HG02884 (cell line): ENCODE results near the gene CDK3.

Experiments
- ATAC-seq: cut with Tn5 transposase; IDR thresholded peaks from one replicate; pipeline ENCODE4 v1.9.1; 2021; ENCODE audit warnings: mild to moderate bottlenecking, moderate library complexity; ENCODE audit not compliant: unreplicated experiment

CDK3 gene

DNA sequence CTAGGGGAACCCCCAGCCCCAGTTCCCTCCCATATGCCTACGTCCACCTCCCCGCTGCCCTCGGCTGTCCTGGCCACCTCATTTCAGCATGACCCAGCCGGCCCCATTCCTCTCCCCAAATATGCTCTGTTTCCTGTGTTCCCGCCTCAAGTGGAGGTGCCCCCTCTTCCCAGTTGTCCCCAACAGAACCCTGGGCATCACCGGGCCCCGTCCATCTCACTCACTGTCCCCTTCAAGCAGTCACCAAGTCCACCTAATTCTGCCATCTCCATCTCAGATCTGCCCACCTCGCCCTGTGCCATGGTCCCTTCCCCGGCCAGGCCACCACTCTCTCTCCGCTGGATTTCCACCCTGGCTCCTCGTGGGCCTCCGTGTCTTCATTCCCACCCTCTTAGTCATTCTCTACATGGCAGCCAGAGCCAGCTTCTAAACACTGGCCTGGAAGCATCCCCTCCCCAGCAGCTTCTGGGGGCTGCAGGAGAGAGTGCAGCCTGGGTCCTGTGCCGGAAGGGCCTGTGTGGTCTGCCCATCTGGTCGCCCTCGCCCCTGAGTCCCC is 12.8 kb downstream of the CDK3 start:
- ATAC-seq = no peak

DNA sequence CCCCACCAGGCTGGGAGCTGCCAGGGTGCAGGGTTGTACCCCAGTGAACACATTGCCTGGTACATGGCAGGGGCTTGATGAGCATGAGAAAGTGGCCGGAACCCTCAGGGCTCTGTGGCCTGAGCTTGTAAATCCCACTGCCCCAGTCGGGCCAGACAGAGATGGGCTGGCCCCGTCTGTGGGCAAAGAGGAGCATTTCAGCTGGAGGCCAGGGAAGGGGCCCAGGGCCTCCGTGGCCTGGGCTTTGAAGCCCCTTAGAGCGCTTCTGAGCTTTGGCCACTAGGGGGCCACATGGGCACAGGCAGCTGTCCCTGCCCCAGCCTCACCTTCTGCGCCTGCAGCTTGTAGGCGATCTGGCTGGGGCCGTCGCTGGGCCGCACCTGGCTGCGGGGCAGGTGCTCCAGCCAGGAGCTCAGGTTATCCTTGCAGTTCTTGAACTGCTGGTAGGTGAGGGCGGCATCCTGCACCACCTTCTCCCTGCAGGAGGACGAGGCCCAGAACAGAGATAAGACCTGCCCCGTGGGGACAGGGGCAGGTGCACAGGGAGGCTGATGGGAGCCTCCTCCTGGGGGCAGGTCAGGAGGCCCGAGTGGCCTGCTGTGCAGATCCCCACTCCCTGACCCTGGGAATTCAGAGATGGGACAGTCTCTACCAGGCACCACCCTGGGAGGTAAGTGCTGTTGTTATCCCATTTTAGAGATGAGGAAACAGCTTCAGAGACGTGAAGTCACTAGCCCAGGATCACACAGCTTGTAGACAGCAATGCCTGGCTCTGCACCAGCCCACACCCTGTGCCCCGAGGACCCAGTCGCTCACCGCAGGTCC is 13.7 kb downstream of the CDK3 start:
- ATAC-seq = no peak

DNA sequence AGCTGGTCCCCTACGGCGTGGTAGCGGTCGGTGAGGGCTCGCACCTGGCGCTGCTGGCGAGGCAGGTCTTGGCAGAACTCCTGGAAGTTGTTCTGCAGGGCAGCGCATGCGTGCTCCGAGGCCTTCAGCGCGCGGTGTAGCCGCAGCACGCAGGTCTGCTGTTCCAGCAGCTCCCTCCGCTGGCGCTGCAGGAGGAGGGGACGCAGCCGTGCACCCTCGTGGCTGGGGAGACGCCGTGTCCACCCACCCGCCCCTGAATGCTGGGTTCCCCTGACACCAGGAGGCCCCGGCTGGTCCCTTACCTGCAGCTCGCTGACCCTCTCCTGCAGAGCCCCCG is 14.2 kb downstream of the CDK3 start:
- no peak for ATAC-seq

DNA sequence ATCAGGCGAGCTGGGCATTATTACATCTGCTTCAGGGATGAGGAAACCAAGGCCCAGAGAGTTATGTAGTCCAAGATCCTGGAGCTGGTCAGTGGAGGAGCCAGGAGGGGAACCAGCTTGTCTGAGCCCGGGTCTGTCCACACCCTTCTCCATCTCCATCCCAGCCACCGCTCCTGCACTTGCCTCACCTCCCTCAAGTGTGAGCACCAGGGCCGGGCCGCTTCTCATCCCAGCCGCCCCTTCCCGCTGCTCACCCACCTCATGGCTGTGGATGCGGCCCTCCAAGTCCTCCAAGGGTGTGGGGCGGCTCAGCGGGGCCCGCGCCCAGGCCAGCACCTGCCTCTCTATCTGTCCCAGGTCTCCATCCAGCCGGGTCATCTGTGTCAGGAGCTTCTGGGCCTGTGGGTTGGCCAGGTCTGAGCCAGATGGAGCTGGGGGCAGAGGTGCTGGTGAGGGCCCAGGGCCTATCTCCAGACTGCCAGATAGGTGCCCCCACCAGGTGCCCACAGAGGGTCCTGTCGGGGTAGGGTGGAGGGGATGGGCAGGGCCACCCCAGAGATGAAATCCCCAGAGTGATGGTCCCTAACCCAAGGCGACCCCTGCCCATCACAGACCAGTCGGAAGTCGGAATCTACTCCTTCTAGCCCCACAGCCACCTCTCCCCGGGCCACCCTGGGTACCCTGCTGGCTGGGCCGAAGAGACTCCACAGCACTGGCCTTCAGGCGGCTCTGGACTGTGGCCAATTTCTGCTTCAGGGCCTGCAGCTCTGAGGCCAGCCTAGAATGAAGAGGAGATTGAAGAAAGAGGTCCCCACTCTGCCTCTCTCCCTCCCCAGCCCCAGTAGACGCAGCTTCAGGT is 17.1 kb downstream of the CDK3 start:
- no peak for ATAC-seq

DNA sequence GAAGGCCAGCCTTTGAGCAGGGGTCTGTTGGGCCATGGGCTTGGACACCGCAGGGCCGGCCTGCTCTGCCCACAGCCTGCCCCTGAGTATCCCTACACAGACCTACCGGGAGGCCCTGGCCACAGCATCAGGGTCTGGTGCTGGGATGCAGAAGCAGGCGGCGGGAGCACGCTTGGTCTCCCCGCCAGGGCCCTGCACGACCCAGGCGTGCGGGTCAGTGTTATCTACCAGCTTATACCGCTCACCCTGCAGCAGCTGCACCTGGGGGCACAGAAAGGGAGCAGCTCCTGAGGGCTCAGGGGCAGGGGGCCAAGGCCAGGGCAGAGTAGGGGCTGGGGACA is 17.7 kb downstream of the CDK3 start:
- no peak for ATAC-seq

DNA sequence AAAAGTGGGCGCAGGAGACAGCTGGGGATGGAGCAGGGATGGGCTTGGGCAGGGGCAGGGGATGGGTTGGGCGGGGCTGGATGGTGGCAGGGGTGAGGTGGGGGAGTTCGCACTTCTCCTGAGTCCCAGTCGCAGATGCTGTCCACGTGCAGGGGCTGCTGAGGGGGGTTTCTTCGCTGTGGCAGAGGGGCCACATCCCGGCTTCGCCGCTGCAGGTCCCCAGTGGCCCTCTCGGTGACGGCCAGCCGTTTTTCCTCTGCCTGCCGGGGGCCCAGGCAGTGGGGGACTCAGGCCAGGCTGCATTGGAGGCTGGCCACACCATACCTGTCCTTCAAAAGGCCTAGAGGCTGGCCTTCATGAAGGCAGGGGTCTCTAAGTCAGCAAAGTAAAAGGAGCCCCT is 18.1 kb downstream of the CDK3 start:
- no peak for ATAC-seq

DNA sequence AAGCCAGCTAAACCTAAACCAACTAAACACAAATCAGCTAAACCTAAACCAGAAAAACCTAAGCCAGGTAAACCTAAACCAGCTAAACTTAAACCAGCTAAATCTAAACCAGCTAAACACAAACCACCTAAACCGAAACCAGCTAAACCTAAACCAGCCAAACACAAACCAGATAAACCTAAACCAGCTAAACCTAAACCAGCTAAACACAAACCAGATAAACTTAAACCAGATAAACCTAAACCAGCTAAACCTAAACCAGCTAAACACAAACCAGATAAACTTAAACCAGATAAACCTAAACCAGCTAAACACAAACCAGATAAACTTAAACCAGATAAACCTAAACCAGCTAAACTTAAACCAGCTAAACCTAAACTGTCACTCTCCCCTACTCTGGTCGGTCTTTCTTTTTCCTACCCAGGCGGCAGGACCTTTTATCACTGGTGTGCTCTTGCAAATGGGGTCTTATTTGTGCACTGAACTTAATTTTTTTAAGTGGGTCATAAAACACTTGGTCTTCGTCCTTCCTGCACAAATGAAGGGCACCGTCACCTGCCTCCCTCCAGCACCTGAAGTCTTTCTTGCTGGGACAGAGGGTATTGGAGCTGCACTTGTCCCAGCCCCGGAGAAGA is 19.3 kb downstream of the CDK3 start:
- no peak for ATAC-seq

DNA sequence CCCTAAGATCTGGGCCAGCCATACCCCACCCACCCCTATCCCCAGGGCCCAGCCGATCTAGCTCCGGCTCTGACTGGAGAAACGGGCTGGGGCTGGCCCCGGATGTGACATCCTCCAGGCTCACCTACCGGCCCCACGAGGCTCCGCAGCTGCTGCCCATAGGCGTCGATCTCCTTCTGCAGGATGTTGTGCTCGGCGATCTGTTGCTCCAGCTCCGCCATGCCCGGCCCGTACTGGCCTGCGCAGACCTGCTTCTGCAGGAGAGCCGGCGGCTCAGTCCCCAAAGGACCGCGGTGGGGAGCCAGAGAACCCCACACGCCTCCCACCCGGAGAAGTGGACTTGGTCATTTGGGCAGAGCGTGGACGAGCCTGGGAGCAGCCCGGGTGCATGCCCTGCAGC is 21.6 kb downstream of the CDK3 start:
- ATAC-seq = no peak

DNA sequence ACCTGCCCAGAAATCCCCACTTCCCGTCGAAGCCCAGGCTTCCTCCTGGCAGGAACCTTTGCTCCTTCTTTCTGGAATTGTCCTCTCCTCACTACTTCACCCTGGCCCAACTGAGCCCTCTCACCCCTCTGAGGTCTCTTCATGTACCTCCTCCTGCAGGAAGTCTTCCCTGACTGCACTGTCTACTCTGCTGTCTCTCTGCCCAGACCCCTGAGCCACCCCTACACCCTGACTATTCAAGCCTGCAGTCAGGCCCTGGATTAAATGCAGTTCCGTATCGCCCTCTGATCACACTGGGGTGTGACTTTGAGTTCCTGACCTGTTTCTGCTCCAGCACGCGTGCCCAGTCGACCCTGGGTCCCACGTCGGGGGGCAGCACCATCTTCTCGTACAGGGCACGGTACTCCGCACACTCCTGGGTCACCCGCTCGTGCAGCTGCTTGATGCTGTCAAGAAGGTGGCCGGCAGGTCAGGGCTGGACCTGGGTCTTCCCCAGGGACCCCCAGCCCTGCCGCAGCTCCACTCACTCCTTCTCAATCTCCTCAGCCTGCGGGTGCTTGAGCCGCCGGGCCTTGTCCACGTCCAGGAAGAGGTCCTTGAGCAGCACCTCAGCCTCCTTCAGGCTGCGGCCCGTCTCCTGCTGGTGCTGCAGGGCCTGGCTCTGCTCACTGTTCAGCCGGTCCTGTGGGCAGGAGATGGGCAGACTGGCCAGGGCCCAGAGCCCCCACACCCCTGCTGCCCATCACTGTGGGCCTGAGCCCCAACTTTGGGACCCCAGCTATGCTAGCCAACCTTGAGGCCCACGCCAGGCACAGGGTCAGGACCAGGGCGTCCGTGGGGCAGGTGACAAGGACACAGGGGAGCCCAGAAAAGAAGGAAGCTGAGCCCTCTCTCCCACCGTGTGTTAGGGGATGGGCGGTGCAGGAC is 22.6 kb downstream of the CDK3 start:
- ATAC-seq = no peak

DNA sequence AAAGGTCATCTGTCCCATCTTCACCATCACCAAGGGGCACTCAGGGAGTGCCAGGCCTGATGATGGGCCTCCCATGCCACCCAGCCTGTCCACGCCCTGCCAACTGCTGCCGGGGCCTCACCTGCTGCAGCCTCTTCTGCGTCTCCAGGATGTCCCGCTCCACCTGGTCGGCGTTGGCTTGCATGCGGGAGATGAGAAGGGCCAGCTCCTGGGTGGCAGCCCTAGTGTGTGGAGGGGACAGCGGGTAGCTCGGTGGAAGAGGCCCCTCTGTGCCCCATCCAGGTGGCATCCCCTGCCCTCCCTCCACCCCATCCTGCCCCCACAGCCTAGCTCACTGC is 23.2 kb downstream of the CDK3 start:
- ATAC-seq = no peak

DNA sequence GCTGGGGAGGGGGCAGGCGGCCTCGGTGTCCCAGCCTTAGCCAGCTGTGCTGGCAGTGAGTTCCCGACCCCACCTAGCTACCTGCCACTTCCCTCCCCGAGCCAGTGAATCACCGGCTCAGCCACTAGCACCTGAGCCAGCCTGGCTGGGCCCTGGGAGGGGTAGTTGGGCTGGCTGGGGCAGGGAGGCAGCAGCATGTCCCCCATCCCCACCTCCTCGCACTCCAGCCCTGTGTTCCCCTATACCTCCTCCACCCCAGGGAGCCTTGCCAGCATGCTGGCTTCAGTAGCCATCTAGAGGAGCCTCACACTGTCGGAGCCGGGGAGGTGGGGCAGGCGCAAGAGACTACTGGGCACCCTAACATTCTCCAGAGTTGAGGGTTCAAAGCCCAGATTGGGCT is 23.7 kb downstream of the CDK3 start:
- no peak for ATAC-seq

DNA sequence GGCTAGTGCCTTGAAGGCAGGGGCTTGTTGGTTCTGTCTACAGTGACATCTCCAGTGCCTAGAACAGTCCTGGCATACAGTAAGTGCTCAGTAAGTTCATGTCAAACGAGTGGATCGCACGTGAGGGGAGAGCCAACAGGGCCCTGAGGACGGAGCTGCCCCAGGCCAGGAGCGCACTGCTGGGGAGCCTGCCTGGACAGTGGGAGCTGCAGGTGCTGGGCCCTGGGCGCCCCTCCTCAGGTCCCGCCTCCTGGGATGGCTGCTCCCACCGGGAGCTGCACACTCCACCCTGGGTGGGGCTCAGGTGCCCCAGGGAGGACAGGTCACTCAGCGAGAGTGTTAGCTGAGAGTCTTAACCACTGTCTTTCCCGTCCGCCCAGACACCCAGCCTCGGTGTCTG is 24.6 kb downstream of the CDK3 start:
- ATAC-seq = no peak

DNA sequence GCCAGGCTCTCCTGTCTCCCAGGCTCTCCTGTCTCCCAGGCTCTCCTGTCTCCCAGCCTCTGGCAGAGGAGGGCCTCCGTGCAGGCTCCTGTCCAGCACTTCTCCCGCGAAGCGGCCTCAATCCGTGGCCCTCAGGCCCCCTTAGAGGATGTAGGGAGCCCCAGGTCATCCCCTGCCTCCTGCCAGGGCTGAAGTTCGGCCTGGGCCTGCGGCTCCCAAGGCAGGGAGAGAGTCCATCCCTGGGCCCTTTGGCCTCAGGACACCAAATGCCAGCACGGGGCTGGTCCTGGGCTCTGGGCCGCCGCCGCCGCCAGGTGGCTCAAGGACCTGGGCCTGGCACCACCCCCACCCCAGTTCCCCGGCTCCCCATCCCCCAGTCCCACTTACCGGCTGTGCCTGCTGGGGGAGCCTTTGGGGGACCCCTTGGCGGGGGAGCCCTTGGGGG is 26.1 kb downstream of the CDK3 start:
- no peak for ATAC-seq

DNA sequence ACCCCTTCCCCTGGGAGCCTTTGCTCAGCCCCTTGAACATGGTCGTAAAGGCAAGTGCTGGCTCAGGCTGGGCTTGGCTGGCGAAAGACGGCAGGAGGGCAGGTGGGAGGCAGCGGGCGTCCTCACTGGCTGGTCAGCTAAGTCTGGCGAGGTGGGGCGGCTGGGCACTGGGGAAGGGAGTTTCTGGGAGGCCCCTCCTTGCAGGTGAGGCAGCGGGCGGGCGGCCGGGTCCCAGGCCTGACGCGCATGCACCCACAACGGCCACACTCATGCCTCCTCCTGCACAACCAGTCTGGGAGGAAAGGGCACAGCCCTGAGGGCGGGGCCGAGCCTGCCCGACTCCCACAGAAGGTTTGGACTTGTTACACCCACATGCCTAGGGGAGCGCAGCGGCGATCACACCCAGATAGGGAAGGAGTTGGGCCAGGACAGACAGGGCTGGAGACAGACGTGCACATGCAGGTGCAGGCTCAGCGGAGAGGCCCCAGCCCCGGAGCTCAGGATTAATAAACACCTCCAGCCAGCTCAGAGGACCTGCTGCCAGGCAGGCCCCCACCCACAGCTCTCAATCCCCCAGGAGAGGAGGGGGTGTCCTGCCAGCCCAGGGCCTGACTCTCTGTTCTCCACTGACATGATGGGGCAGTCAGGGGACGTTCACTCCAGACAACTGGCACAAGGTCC is 26.6 kb downstream of the CDK3 start, which contains the start of gene EVPL:
TSS of gene EVPL (minus strand) at position 148 of the 681 bp plus-strand sequence. CDS start at position 40, 108 bp downstream.
- no peak for ATAC-seq

DNA sequence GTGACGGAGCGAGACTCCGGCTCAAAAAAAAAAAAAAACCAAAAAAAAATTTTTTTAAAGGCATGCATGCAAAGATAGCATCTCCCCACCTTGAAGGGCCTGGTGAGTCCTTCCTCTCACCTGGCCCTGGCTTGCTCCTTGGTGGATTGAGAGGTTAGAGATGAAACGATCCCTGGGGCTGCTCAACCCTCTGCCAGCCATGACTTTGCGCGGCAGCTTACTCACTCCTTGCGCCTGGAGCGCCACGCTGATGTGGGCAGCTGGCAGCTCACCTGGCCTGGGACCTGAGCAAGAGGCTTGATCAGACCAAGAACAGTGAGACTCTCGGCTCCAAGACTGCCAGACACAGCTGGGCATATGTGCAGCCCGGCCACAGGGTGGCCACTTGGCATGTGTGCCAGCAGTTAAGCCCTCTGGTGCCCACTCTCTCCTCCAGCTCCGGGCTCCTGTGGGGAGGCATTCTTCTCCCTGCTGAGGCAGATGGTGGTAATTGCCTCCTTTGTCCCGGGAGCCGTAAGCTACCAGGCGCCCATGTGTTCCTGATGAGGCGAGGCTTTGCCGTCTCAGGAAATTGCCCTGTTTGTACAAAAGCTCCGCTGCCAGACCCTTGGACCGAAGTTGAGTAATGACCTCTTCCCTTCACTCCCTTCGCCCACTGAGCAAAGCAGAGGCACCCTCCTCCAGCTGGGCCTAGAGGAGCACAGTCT is 31.6 kb downstream of the CDK3 start:
- ATAC-seq = no peak

DNA sequence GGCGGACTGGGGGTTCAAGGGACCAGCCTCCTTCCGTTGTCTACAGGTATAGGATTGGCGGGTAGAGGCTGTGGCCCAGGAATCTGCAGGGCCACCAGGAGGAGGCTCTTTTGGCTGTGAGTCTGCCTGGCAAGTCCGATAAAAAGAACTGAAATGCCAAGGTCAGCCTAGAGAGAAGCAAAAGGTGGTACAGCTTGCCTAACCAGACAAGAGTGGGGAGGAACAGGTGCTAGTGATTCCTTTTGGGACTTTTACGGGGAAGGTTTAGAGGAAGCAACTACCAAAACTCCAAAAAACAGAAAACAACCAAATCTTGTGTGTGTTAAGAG is 32.1 kb downstream of the CDK3 start:
- ATAC-seq = no peak

DNA sequence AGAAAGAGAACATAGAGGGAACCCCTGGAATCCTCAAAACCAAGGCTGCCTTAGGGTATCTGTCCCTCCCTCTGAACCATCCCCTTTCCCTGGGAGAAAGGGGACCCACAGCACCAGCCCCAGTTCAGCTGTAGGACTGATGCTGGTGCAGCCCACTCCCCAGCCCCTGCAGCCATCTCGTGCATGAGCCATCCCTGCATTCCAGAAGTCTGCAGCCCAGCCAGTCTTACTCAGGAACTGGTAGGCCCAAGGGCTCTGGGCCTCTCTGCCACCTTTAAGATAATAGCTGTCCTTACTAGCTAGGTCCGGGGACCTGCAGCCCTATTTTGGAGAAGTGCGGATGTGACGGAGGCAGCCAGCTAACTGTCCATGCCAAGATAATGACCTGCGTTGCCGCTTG is 32.5 kb downstream of the CDK3 start:
- no peak for ATAC-seq

DNA sequence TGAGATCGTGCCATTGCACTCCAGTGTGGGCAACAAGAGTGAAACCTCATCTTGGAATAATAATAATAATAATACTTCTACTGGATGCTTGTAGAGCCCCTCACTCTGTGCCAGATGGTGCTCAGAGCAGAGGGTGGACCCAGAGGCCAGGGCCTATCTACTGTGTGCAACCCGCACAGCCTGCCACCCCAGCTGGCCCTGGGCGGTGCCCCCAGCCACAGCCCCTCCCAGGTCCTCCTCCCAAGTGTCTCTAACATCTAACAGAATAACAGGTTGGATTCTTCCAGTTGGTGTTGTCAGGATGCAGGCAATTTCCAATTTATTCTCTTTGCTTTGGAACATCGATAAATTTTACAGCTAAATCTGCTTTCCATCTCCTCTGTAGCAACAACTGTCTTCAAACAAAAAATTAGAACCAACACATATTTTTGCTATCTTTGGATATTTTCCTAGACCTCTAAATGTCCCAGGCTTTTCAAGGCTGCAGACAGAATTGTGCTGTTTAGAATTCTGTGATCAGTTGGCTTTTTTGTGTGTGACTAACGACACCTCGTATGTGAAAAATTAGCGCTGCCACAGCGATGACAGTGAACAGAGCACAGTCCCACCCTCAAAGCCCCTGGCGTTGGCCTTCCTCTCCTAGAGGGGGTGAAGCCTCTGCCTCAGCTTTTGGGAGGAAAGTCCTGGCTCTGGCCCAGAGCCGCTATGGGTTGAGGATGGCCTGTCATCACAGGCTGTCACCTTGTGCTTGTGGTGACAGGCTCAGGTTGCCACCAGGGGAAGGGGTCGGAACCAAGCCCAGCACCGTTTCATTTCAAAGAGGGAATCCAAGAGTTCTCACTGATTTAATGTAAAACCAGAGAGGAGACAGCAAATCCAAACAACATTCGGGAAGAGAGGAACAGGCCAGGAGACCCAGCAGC is 34.0 kb downstream of the CDK3 start:
- ATAC-seq = no peak
